Endodermal cell (in vitro differentiated cells): Measurements from ENCODE around the gene FRYL. TPM values are rescaled to one million over a fixed set of nuclear protein-coding genes. Genes with fewer than 3 reads are reported as not detected.

ENCODE experiments used
- DNase-seq: peaks from one replicate; pipeline ENCODE4 v3.0.0-alpha.2; 2017
- H3K27ac ChIP-seq: 2 replicates; pipeline ENCODE4 v1.5.1; 2013; ENCODE audit warnings: mild to moderate bottlenecking, low read depth, low read length, moderate library complexity
- H3K27me3 ChIP-seq: 2 replicates; pipeline ENCODE4 v1.6.1; 2013; ENCODE audit warnings: mild to moderate bottlenecking, low read length, moderate library complexity; ENCODE audit not compliant: insufficient read depth, control insufficient read depth, poor library complexity, severe bottlenecking
- H3K36me3 ChIP-seq: 2 replicates; pipeline ENCODE4 v1.7.0; 2013; ENCODE audit warnings: mild to moderate bottlenecking, low read length, moderate library complexity; ENCODE audit not compliant: control insufficient read depth, insufficient read depth
- H3K4me1 ChIP-seq: one replicate; pipeline ENCODE4 v1.7.0; 2013; ENCODE audit warnings: low read length; ENCODE audit not compliant: control insufficient read depth, insufficient read depth
- H3K4me3 ChIP-seq: 2 replicates; pipeline ENCODE4 v1.5.1; 2013; ENCODE audit warnings: mild to moderate bottlenecking, low read length, moderate library complexity
- H3K9ac ChIP-seq: 2 replicates; pipeline ENCODE4 v1.6.1; 2013; ENCODE audit warnings: mild to moderate bottlenecking, low read length, moderate library complexity; ENCODE audit not compliant: poor library complexity, severe bottlenecking; ENCODE audit errors: extremely low read depth
- H3K9me3 ChIP-seq: 2 replicates; pipeline ENCODE4 v1.6.1; 2013; ENCODE audit warnings: mild to moderate bottlenecking, low read length, moderate library complexity; ENCODE audit not compliant: control insufficient read depth
- H3K27ac Mint-ChIP-seq: 2 replicates; pipeline ENCODE4 v1.8.0; 2020; ENCODE audit warnings: mixed read lengths
- H3K27me3 Mint-ChIP-seq: 2 replicates; pipeline ENCODE4 v1.8.0; 2021; ENCODE audit warnings: mild to moderate bottlenecking, mixed read lengths; ENCODE audit not compliant: insufficient read depth
- H3K36me3 Mint-ChIP-seq: 2 replicates; pipeline ENCODE4 v1.8.0; 2020; ENCODE audit warnings: low read depth, mixed read lengths
- H3K4me1 Mint-ChIP-seq: 2 replicates; pipeline ENCODE4 v1.8.0; 2020; ENCODE audit warnings: mixed read lengths
- H3K4me3 Mint-ChIP-seq: 2 replicates; pipeline ENCODE4 v1.8.0; 2020; ENCODE audit warnings: mild to moderate bottlenecking, moderate library complexity, mixed read lengths
- H3K9me3 Mint-ChIP-seq: 2 replicates; pipeline ENCODE4 v1.8.0; 2020; ENCODE audit warnings: mild to moderate bottlenecking, mixed read lengths
- CTCF ChIP-seq: fragments of 200-600 bp; sonication (generic); conservative IDR thresholded peaks from 2 replicates; pipeline ENCODE4 v1.5.0; 2021; ENCODE audit warnings: antibody characterized with exemption, mild to moderate bottlenecking
- WGBS, 2 experiments: methylation state at CpG; one replicate each; pipeline versions ENCODE4 v1.1.5 to v1.1.7; 2013; ENCODE audit warnings: missing lambda C conversion rate in 2 of 2, mixed read lengths in 1 of 2; ENCODE audit not compliant: insufficient coverage in 1 of 2, insufficient read length in 1 of 2; 5-methylcytosine and 5-hydroxymethylcytosine counted together
- total RNA-seq, 2 donors: library from RNA; stranded (reverse); fragmentation: NEBNext Ultra II Directional in 1 of 2; extraction: Animal tissue kit (Norgen Biotek cat#: 25700) in 1 of 2; gene quantifications; 2 replicates in 1 of 2; 3 replicates in 1 of 2; pipeline ENCODE4 v1.2.1, GENCODE V29; 2021

The FRYL gene
- total RNA-seq, 2 donors from 2014 or later = 56.5 to 62.6 TPM

- H3K27me3 Mint-ChIP-seq = no peaks in the 10 kb centered on the region
- Histone ChIP-seq H3K9ac (no peak overlapping the region), H3K9me3 (no peaks in the 10 kb centered on the region), H3K27ac (no peak overlapping the region), H3K4me1 (peaks cover 3% of the 10 kb centered on the region), H3K27me3 (no peaks in the 10 kb centered on the region), H3K36me3 (peaks cover 23% of the 10 kb centered on the region), H3K4me3 (peak overlapping the region; percentile 36)
- no peaks in the 10 kb centered on the region for H3K9me3 Mint-ChIP-seq
- H3K27ac Mint-ChIP-seq = peak overlapping the region; percentile 90
- H3K36me3 Mint-ChIP-seq = peaks cover 35% of the 10 kb centered on the region
- peak; percentile 71 for DNase-seq
- H3K4me3 Mint-ChIP-seq = no peak overlapping the region
- WGBS, 2 experiments = 3 to 33% methylated on average over 1 of the region's 1 CpG
- H3K4me1 Mint-ChIP-seq = peaks cover 23% of the 10 kb centered on the region
- TF ChIP-seq CTCF = no peak
Observed at GRCh38 chr4:48594180-48594579, 185.9 kb downstream of the FRYL start.

- DNase-seq = no peak
- no peak for TF ChIP-seq CTCF
- Histone ChIP-seq H3K4me3 (no peak overlapping the region), H3K9ac (no peak overlapping the region), H3K4me1 (peaks cover 3% of the 10 kb centered on the region), H3K36me3 (peaks cover 34% of the 10 kb centered on the region), H3K9me3 (no peaks in the 10 kb centered on the region), H3K27me3 (no peaks in the 10 kb centered on the region), H3K27ac (no peak overlapping the region)
- no peak overlapping the region for H3K4me3 Mint-ChIP-seq
- no peak overlapping the region for H3K27ac Mint-ChIP-seq
- no peaks in the 10 kb centered on the region for H3K27me3 Mint-ChIP-seq
- WGBS, 2 experiments = 94% methylated on average over 1 of the region's 1 CpG; no CpG with 5 or more reads in 1 of the 2 experiments
- no peaks in the 10 kb centered on the region for H3K9me3 Mint-ChIP-seq
- H3K36me3 Mint-ChIP-seq = peaks cover 47% of the 10 kb centered on the region
- H3K4me1 Mint-ChIP-seq = peaks cover 22% of the 10 kb centered on the region
Observed at GRCh38 chr4:48591372-48591771, 188.7 kb downstream of the FRYL start.

GRCh38 chr4:48590884-48591283, 189.2 kb downstream of the FRYL start:
- H3K27ac Mint-ChIP-seq = no peak overlapping the region
- no peaks in the 10 kb centered on the region for H3K9me3 ChIP-seq
- no peaks in the 10 kb centered on the region for H3K9me3 Mint-ChIP-seq
- peaks cover 6% of the 10 kb centered on the region for H3K4me1 ChIP-seq
- DNase-seq = no peak
- H3K4me1 Mint-ChIP-seq = peaks cover 27% of the 10 kb centered on the region
- H3K4me3 Mint-ChIP-seq = no peak overlapping the region
- H3K36me3 ChIP-seq = peaks cover 34% of the 10 kb centered on the region
- H3K27me3 ChIP-seq = no peaks in the 10 kb centered on the region
- no peaks in the 10 kb centered on the region for H3K27me3 Mint-ChIP-seq
- H3K27ac ChIP-seq = no peak overlapping the region
- no peak overlapping the region for H3K4me3 ChIP-seq
- H3K9ac ChIP-seq = no peak overlapping the region
- TF ChIP-seq CTCF = no peak
- WGBS, 2 experiments = 89% methylated on average over 2 of the region's 2 CpGs; no CpG with 5 or more reads in 1 of the 2 experiments
- H3K36me3 Mint-ChIP-seq = peaks cover 47% of the 10 kb centered on the region
